ENCODE data around the gene KIN.
"Not testable (repeated sequence)": the region's sequence is repeated elsewhere in the genome, so short reads cannot be mapped to it uniquely, and the experiment has no call there.

Gene KIN

DNA sequence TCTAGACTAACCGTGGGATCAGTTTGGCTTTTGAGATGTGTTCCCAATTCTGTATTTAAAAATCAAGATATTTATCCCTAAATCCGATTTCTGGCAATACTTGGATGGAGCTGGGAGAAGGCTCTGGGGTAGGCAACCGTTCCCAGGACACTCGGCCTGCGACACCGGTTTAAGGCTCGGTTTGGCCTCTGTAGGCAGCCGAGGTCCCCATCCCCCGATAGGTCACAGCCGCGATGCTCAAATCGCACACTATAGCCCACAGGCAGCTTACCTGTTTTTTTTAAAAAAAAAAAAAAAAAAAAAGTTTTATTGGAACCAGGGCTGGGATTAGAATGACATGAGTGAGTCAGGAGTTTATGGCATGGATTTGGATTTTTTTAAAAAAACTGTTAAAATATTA, 29.8 kb upstream of the KIN start:
- H3K9me3 ChIP-seq (ENCODE audit: insufficient read depth, low read depth, low read length): no peaks in the 10 kb centered on the region
- H3K4me3 ChIP-seq (ENCODE audit: low read length): peak overlapping the region; percentile 97
- no peaks in the 10 kb centered on the region; the same call in 1 of the 2 replicates for H3K27me3 ChIP-seq (ENCODE audit: insufficient read depth, low read length)
- H3K36me3 ChIP-seq (ENCODE audit: insufficient read depth, low read depth, low read length): no peaks in the 10 kb centered on the region; the same call in 1 of the 2 replicates
- H3K4me1 ChIP-seq (ENCODE audit: insufficient read depth, low read length): peaks cover 9% of the 10 kb centered on the region
- H3K27ac ChIP-seq (ENCODE audit: low read length): no peak overlapping the region
- peak overlapping the region; percentile 80; the same call in 1 of the 2 replicates for H3K9ac ChIP-seq (ENCODE audit: low read depth, low read length)

DNA sequence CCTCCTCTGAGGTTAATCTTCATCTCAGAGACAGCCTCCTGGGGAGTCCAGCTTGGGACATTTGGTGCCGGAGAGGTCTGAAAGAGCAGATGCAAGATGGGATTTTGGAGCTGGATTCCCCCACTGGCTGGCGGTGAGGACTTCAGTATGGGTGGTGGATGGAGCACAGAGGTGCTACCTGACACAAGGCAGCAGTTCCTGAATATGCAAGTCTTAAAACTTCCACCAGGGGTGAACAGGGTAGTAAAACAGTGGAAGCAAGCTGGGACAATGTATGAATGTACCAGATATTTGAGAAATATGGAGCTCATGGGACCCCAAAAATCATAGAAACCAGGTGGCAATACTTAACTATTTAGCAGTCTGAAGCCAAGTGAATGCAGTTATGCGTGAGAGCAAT, 25.7 kb upstream of the KIN start:
- Histone ChIP-seq H3K4me1 (ENCODE audit: insufficient read depth, low read length) (peaks cover 3% of the 10 kb centered on the region), H3K27me3 (ENCODE audit: insufficient read depth, low read length) (no peaks in the 10 kb centered on the region; the same call in 1 of the 2 replicates), H3K36me3 (ENCODE audit: insufficient read depth, low read depth, low read length) (peaks cover 3% of the 10 kb centered on the region; the same call in 1 of the 2 replicates), H3K4me3 (ENCODE audit: low read length) (no peak overlapping the region), H3K9ac (ENCODE audit: low read depth, low read length) (no peak overlapping the region), H3K9me3 (ENCODE audit: insufficient read depth, low read depth, low read length) (no peaks in the 10 kb centered on the region), H3K27ac (ENCODE audit: low read length) (no peak overlapping the region)

DNA sequence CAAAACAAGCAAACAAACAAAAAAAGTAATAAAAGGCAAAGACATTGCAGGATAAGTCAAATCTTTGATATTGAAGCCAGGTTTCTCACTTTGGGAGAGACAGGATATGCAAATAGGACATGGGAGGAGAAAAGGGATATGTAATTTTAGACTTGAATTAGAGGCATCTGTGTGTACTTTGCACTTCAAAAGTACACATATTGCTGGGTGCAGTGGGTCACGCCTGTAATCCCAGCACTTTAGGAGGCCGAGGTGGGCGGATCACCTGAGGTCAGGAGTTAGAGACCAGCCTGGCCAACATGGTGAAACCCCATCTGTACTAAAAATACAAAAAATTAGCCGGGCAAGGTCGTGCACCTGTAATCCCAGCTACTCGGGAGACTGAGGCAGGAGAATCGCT, 23.9 kb upstream of the KIN start:
- peaks cover 18% of the 10 kb centered on the region for H3K36me3 ChIP-seq (ENCODE audit: insufficient read depth, low read depth, low read length)
- H3K4me1 ChIP-seq (ENCODE audit: insufficient read depth, low read length); H3K27ac ChIP-seq (ENCODE audit: low read length); H3K9ac ChIP-seq (ENCODE audit: low read depth, low read length); H3K4me3 ChIP-seq (ENCODE audit: low read length); H3K9me3 ChIP-seq (ENCODE audit: insufficient read depth, low read depth, low read length); H3K27me3 ChIP-seq (ENCODE audit: insufficient read depth, low read length): not testable (repeated sequence)

DNA sequence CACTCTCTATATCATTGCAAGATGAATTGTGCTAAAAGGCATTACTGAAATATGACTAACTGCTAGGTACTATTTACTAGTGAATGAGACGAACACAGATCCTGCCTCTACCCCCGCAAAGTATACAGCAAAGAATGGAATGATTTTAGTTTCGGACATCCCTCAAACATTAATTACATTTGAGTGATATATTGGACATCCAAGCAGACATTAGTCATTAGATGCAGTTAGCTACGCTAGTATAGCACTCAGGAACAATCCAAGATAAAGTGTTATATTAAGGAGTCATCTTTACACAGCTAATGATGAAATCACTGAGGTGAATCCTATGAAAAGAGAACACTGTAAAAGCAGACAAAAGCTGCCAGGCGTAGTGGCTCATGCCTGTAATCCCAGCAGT, 23.2 kb upstream of the KIN start:
- Histone ChIP-seq H3K9me3 (ENCODE audit: insufficient read depth, low read depth, low read length) (no peaks in the 10 kb centered on the region), H3K9ac (ENCODE audit: low read depth, low read length) (no peak overlapping the region), H3K36me3 (ENCODE audit: insufficient read depth, low read depth, low read length) (peaks cover 21% of the 10 kb centered on the region), H3K4me3 (ENCODE audit: low read length) (no peak overlapping the region), H3K27ac (ENCODE audit: low read length) (no peak overlapping the region), H3K27me3 (ENCODE audit: insufficient read depth, low read length) (no peaks in the 10 kb centered on the region; the same call in 1 of the 2 replicates), H3K4me1 (ENCODE audit: insufficient read depth, low read length) (no peaks in the 10 kb centered on the region; the same call in 1 of the 2 replicates)

DNA sequence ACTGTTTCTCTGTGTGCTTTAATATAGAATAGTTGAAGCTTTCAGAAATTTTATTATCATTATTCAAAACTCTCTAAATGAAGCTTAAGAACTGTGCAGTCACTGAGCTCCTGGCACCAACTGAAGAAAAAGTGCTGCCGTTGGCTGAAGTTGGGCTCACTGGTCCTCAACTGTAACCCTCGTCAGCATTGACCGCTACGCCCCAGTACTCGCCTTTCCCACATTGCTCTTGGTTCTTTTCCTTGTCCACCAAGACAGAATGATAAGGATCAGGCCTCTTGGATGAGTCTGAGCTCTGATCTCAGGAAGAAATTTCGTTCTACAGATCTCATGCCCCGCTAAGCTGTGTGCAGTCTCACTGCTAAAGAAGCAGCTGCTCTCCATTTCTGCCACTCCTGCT, 22.6 kb upstream of the KIN start:
- Histone ChIP-seq H3K4me3 (ENCODE audit: low read length) (no peak overlapping the region), H3K27ac (ENCODE audit: low read length) (no peak overlapping the region), H3K27me3 (ENCODE audit: insufficient read depth, low read length) (no peaks in the 10 kb centered on the region; the same call in 1 of the 2 replicates), H3K36me3 (ENCODE audit: insufficient read depth, low read depth, low read length) (peaks cover 25% of the 10 kb centered on the region), H3K9ac (ENCODE audit: low read depth, low read length) (no peak overlapping the region), H3K4me1 (ENCODE audit: insufficient read depth, low read length) (no peaks in the 10 kb centered on the region; the same call in 1 of the 2 replicates), H3K9me3 (ENCODE audit: insufficient read depth, low read depth, low read length) (no peaks in the 10 kb centered on the region)

DNA sequence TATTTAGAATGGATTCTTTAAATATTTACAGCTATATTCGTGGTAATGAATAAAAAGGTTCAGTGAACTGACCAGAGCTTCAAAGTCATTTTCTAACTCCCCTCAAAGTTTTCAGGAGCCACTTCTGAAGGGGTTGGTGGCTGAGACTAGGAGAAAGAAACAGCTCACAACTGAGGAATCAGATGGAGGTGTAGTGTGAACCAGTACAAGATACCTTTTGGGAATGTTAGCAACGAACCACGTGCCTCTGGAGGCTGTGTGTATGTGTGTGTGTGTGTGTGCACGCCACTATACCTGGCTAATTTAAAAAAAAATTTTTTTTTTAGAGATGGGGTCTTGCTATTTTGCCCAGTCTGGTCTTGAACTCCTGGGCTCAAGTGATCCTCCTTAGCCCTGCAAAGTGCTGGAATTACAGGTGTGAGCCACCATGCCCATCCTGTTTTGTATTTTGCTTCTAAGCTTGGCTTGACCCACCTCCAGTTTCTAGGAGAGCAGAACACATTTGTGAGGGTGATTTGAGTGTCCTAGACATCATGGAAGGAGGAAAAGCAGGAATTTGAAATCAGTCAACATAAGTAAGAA, 21.0 kb upstream of the KIN start:
- Histone ChIP-seq H3K27ac (ENCODE audit: low read length) (no peak overlapping the region), H3K9me3 (ENCODE audit: insufficient read depth, low read depth, low read length) (no peaks in the 10 kb centered on the region), H3K36me3 (ENCODE audit: insufficient read depth, low read depth, low read length) (peaks cover 40% of the 10 kb centered on the region), H3K27me3 (ENCODE audit: insufficient read depth, low read length) (no peaks in the 10 kb centered on the region; the same call in 1 of the 2 replicates), H3K4me1 (ENCODE audit: insufficient read depth, low read length) (no peaks in the 10 kb centered on the region; the same call in 1 of the 2 replicates), H3K9ac (ENCODE audit: low read depth, low read length) (no peak overlapping the region), H3K4me3 (ENCODE audit: low read length) (no peak overlapping the region)

DNA sequence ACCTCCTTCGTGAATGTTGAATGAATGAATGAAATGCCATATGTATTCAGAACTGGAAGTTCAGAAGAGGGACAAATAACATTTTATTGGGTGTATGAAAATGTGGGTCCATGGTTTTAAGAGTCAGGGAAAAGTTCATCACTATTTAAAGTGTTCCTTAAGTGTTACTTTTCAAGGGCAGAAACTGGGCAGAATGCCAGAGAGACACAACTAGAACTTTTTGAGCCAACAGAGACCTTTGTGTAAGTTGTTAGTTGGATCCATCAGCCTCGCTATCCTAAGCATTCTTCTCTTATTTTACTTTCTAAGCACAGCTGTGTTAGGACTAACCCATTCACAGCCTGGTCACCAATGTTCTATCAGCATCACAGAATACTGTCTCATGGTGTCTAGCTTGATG, 16.9 kb upstream of the KIN start:
- Histone ChIP-seq H3K9ac (ENCODE audit: low read depth, low read length) (no peak overlapping the region), H3K27me3 (ENCODE audit: insufficient read depth, low read length) (no peaks in the 10 kb centered on the region), H3K4me3 (ENCODE audit: low read length) (no peak overlapping the region), H3K27ac (ENCODE audit: low read length) (no peak overlapping the region), H3K4me1 (ENCODE audit: insufficient read depth, low read length) (no peaks in the 10 kb centered on the region), H3K36me3 (ENCODE audit: insufficient read depth, low read depth, low read length) (peaks cover 77% of the 10 kb centered on the region), H3K9me3 (ENCODE audit: insufficient read depth, low read depth, low read length) (no peaks in the 10 kb centered on the region)

DNA sequence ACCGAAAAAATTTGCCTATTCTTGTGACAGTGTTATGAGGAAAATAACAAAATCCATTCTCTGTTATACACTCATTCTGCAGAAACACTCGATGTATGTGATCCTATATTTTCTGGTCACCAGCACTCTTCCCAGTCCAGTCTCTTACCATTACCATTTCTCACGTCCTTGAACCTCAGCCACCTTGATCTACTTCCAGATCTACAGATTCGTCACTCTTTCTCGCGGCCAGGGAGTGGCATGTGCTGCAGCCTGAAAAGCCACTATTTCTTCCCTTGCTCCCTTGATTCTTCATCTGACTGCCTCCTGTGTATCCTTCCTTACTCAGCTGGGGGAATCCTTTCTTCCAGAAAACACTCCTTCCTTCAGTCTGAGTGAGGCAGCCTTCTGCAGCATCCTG, 16.4 kb upstream of the KIN start:
- H3K27ac ChIP-seq (ENCODE audit: low read length): no peak overlapping the region
- no peaks in the 10 kb centered on the region for H3K27me3 ChIP-seq (ENCODE audit: insufficient read depth, low read length)
- no peak overlapping the region for H3K9ac ChIP-seq (ENCODE audit: low read depth, low read length)
- H3K4me3 ChIP-seq (ENCODE audit: low read length): no peak overlapping the region
- no peaks in the 10 kb centered on the region for H3K9me3 ChIP-seq (ENCODE audit: insufficient read depth, low read depth, low read length)
- H3K36me3 ChIP-seq (ENCODE audit: insufficient read depth, low read depth, low read length): peaks cover 82% of the 10 kb centered on the region
- no peaks in the 10 kb centered on the region for H3K4me1 ChIP-seq (ENCODE audit: insufficient read depth, low read length)

DNA sequence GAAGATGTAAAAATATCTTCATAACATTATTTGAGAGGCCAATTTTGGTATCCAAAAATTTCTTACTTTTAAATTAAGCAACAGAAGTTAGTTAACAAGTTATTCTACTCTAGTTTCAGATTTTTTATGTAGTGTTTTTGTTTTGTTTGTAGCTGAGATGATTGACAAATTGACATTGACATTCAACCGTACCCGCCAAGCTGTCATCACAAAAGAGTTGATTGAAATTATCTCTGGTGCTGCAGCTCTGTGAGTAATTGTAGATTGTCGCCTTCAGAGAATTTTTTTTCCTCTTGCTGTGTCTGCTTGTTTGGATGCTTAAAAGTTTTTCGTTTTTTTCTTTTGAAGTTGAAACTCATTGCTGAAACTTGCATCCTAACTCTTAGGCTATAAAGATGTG, 14.8 kb upstream of the KIN start:
- H3K9ac ChIP-seq (ENCODE audit: low read depth, low read length): no peak overlapping the region
- no peaks in the 10 kb centered on the region for H3K4me1 ChIP-seq (ENCODE audit: insufficient read depth, low read length)
- peaks cover 86% of the 10 kb centered on the region for H3K36me3 ChIP-seq (ENCODE audit: insufficient read depth, low read depth, low read length)
- no peaks in the 10 kb centered on the region for H3K9me3 ChIP-seq (ENCODE audit: insufficient read depth, low read depth, low read length)
- H3K4me3 ChIP-seq (ENCODE audit: low read length): no peak overlapping the region
- no peaks in the 10 kb centered on the region for H3K27me3 ChIP-seq (ENCODE audit: insufficient read depth, low read length)
- H3K27ac ChIP-seq (ENCODE audit: low read length): no peak overlapping the region

DNA sequence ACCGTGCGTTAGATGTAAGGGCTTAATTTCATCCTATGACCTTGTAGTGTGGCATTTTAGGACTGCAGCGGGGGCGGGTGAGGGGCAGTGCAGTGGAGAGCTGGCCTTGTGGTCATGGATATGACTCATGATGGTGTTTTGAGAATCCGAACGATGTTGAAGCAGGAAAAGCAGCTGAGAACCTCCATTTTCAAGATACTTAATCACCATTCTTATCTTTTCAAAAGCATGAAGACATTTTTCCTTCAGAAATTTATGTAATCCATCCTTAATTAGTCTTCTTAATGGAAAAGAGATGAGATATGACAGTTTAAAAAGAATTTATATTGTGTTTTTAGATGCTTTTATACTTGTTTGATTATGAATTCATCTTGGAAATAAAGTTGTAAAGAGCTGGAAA, 9.8 kb upstream of the KIN start:
- H3K27ac ChIP-seq (ENCODE audit: low read length): no peak overlapping the region
- no peaks in the 10 kb centered on the region for H3K27me3 ChIP-seq (ENCODE audit: insufficient read depth, low read length)
- H3K4me3 ChIP-seq (ENCODE audit: low read length): no peak overlapping the region
- H3K9me3 ChIP-seq (ENCODE audit: insufficient read depth, low read depth, low read length): no peaks in the 10 kb centered on the region
- H3K9ac ChIP-seq (ENCODE audit: low read depth, low read length): no peak overlapping the region
- H3K36me3 ChIP-seq (ENCODE audit: insufficient read depth, low read depth, low read length): peaks cover 66% of the 10 kb centered on the region
- no peaks in the 10 kb centered on the region for H3K4me1 ChIP-seq (ENCODE audit: insufficient read depth, low read length)

DNA sequence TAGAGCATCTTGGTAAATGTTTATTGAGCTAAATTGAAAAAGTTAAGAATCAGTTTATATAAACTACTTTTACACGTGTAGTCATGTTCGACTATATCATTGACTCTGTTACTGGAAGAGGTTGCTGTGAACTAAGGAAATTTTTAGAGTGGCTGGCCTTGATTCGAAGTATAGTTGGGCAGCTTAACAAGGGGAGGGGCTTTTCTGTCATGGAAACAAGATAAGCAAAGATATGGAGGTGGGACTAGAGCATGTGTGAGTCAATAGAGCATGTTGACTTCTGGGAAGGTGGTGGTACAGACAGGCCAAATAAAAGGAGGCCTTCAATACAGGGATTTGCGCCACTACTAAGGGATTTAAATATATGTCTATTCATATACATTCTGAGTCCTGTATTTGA, 7.8 kb upstream of the KIN start:
- Histone ChIP-seq H3K36me3 (ENCODE audit: insufficient read depth, low read depth, low read length) (peaks cover 59% of the 10 kb centered on the region), H3K27me3 (ENCODE audit: insufficient read depth, low read length) (no peaks in the 10 kb centered on the region), H3K27ac (ENCODE audit: low read length) (no peak overlapping the region), H3K9ac (ENCODE audit: low read depth, low read length) (no peak overlapping the region), H3K4me1 (ENCODE audit: insufficient read depth, low read length) (no peaks in the 10 kb centered on the region), H3K4me3 (ENCODE audit: low read length) (no peak overlapping the region), H3K9me3 (ENCODE audit: insufficient read depth, low read depth, low read length) (no peaks in the 10 kb centered on the region)

DNA sequence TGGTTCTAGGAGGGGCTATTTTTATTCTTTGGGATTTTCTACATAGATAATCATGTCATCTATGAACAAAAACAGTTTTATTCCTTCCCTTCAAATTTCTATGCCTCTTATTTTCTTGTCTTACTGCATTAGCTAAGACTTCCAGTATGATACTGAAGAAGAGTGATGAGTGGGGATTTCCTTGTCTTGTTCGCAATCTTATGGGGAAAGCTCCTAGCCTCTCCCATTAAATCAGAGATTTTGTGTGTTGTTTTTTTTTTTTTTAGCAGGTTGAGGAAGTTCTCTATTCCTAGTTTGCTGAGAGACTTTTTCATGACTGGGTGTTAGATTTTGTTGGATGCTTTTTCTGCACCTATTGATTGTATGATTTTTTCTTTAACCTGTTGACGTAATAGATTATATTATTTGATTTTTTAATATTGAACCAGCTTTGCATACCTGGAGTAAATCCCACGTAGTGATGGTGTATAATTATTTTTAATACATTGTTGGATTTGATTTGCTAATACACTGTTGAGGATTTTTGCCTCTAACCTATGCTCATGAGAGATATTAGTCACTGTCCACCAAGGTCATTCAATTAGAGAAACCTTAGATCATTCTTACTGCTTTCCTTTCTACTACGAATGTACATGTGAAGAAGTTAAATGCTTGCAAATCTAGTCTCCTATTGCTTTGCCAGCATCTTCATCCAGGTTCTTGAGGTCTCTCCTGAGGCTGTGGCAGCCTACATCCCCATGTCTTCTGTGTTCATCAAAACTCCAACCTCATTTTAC, 6.6 kb upstream of the KIN start:
- Histone ChIP-seq H3K27ac (ENCODE audit: low read length) (no peak overlapping the region), H3K9ac (ENCODE audit: low read depth, low read length) (no peak overlapping the region), H3K36me3 (ENCODE audit: insufficient read depth, low read depth, low read length) (peaks cover 51% of the 10 kb centered on the region), H3K9me3 (ENCODE audit: insufficient read depth, low read depth, low read length) (no peaks in the 10 kb centered on the region), H3K4me1 (ENCODE audit: insufficient read depth, low read length) (no peaks in the 10 kb centered on the region; the same call in 1 of the 2 replicates), H3K27me3 (ENCODE audit: insufficient read depth, low read length) (no peaks in the 10 kb centered on the region), H3K4me3 (ENCODE audit: low read length) (no peak overlapping the region)

Data from iPS-20b (cell line).